Fibroblast of lung (primary cell): ENCODE results near the gene RRP7A. TPM values are rescaled to one million over a fixed set of nuclear protein-coding genes. Genes with fewer than 3 reads are reported as not detected.
"Not testable (repeated sequence)": the region's sequence is repeated elsewhere in the genome, so short reads cannot be mapped to it uniquely, and the experiment has no call there.

ENCODE experiments used
- DNase-seq, 2 donors: peaks; one replicate each; pipeline versions ENCODE4 v3.0.0 to v3.0.0-alpha.2; 2010; ENCODE audit warnings: low read depth in 2 of 2
- H2AFZ ChIP-seq: 2 replicates; pipeline ENCODE4 v1.5.1; 2012; ENCODE audit warnings: low read length, control low read depth, inconsistent platforms
- H3K27ac ChIP-seq: 2 replicates; pipeline ENCODE4 v1.5.1; 2011; ENCODE audit warnings: low read length, control low read depth; ENCODE audit not compliant: insufficient read depth
- H3K27me3 ChIP-seq: 2 replicates; pipeline ENCODE4 v1.5.1; 2011; ENCODE audit warnings: mild to moderate bottlenecking, low read length; ENCODE audit not compliant: control insufficient read depth, insufficient read depth
- H3K36me3 ChIP-seq: 2 replicates; pipeline ENCODE4 v1.5.1; 2011; ENCODE audit warnings: low read length; ENCODE audit not compliant: control insufficient read depth, insufficient read depth
- H3K4me1 ChIP-seq: 2 replicates; pipeline ENCODE4 v1.5.1; 2011; ENCODE audit warnings: low read length; ENCODE audit not compliant: control insufficient read depth, insufficient read depth; ENCODE audit errors: extremely low read depth
- H3K4me2 ChIP-seq: 2 replicates; pipeline ENCODE4 v1.5.1; 2011; ENCODE audit warnings: low read length, control low read depth; ENCODE audit not compliant: insufficient read depth; ENCODE audit errors: extremely low read depth
- H3K4me3 ChIP-seq, 4 experiments: fragments of 200-600 bp in 1 of 4; sonication (generic) in 1 of 4; replicated peaks in 1 of 4; 2 replicates each; pipeline ENCODE4 v1.5.1; 2011 to 2016; ENCODE audit warnings: low read length in 4 of 4, low read depth in 3 of 4, mild to moderate bottlenecking in 3 of 4, control low read depth in 2 of 4, inconsistent platforms in 1 of 4, mixed read lengths in 1 of 4; ENCODE audit not compliant: insufficient read depth in 1 of 4; ENCODE audit errors: control extremely low read depth in 1 of 4
- H3K79me2 ChIP-seq: 2 replicates; pipeline ENCODE4 v1.5.1; 2012; ENCODE audit warnings: mild to moderate bottlenecking, low read length, inconsistent platforms; ENCODE audit not compliant: control insufficient read depth, insufficient read depth
- H3K9ac ChIP-seq: 2 replicates; pipeline ENCODE4 v1.5.1; 2011; ENCODE audit warnings: mild to moderate bottlenecking, low read length, control low read depth; ENCODE audit not compliant: insufficient read depth
- H3K9me3 ChIP-seq: 2 replicates; pipeline ENCODE4 v1.5.1; 2012; ENCODE audit warnings: low read depth, low read length; ENCODE audit not compliant: control insufficient read depth, insufficient read depth
- H4K20me1 ChIP-seq: 2 replicates; pipeline ENCODE4 v1.5.1; 2011; ENCODE audit warnings: low read length; ENCODE audit not compliant: control insufficient read depth, insufficient read depth; ENCODE audit errors: extremely low read depth
- EZH2 ChIP-seq: IDR thresholded peaks from 2 replicates; pipeline ENCODE4 v1.5.1; 2012; ENCODE audit warnings: low read length, control low read depth, mild to moderate bottlenecking; ENCODE audit errors: missing control alignments
- polyA plus RNA-seq, 2 donors: library from polyadenylated mRNA; depleted of rRNA in 1 of 2; stranded (reverse) in 1 of 2; unstranded in 1 of 2; fragments of >200 nt; gene quantifications; 2 replicates each; pipeline ENCODE4 v1.2.1, GENCODE V29; 2011 to 2012; ENCODE audit warnings: missing spikeins in 1 of 2
- total RNA-seq: library from RNA; depleted of rRNA; stranded (reverse); fragments of >200 nt; gene quantifications from 2 replicates; pipeline ENCODE4 v1.2.1, GENCODE V29; 2014
- TF ChIP-seq, protein P1 (sequence below), 2 donors: IDR thresholded peaks in 1 of 2; conservative IDR thresholded peaks in 1 of 2; 1 replicate in 1 of 2; 2 replicates in 1 of 2; pipeline ENCODE4 v1.5.1; 2011 to 2012; ENCODE audit warnings: low read length in 2 of 2, control low read depth in 1 of 2, inconsistent platforms in 1 of 2, low read depth in 1 of 2, mild to moderate bottlenecking in 1 of 2

The RRP7A gene
- total and polyA plus RNA-seq, 2 donors (not counting 1 experiment from before 2014, with no cell fraction given), result 18.9 to 21.3 TPM

DNA sequence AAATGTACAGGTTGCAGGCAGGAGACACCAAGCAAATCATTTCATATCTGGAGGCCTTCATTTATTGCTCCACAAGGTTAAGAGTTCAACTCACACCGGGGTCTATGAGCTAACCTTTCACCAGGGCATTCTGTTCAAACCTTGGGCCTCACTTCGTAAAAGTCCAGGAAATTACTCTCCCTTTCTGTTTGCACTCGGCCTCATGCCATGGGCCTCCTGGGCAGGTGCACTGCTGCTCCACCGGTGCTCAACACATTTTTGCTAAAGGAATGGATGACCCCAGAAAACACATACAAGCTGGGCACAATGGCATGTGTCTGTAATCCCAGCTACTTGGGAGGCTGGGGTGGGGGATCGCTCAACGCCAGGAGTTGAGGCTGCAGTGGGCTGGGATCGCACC lies 16.6 kb upstream of the RRP7A start:
- no peaks in the 10 kb centered on the region for H3K4me1 ChIP-seq
- H4K20me1 ChIP-seq, result no peaks in the 10 kb centered on the region
- no peak overlapping the region for H3K4me3 ChIP-seq
- H2AFZ ChIP-seq, result no peak overlapping the region
- no peak overlapping the region for H3K4me2 ChIP-seq
- no peaks in the 10 kb centered on the region for H3K9me3 ChIP-seq
- H3K27ac ChIP-seq, result no peak overlapping the region
- no peak for DNase-seq
- no peaks in the 10 kb centered on the region for H3K79me2 ChIP-seq
- H3K27me3 ChIP-seq, result no peaks in the 10 kb centered on the region
- no peaks in the 10 kb centered on the region for H3K36me3 ChIP-seq
- TF ChIP-seq, protein P1, sequence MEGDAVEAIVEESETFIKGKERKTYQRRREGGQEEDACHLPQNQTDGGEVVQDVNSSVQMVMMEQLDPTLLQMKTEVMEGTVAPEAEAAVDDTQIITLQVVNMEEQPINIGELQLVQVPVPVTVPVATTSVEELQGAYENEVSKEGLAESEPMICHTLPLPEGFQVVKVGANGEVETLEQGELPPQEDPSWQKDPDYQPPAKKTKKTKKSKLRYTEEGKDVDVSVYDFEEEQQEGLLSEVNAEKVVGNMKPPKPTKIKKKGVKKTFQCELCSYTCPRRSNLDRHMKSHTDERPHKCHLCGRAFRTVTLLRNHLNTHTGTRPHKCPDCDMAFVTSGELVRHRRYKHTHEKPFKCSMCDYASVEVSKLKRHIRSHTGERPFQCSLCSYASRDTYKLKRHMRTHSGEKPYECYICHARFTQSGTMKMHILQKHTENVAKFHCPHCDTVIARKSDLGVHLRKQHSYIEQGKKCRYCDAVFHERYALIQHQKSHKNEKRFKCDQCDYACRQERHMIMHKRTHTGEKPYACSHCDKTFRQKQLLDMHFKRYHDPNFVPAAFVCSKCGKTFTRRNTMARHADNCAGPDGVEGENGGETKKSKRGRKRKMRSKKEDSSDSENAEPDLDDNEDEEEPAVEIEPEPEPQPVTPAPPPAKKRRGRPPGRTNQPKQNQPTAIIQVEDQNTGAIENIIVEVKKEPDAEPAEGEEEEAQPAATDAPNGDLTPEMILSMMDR (conservative IDR thresholded peaks at IDR 0.05 in 1 of 2, IDR thresholded peaks at IDR 0.05 in 1 of 2; ENCODE audit: low read depth in 1 of 2, low read length in 2 of 2), result no peak
- no peak for TF ChIP-seq EZH2
- H3K9ac ChIP-seq, result no peak overlapping the region

DNA sequence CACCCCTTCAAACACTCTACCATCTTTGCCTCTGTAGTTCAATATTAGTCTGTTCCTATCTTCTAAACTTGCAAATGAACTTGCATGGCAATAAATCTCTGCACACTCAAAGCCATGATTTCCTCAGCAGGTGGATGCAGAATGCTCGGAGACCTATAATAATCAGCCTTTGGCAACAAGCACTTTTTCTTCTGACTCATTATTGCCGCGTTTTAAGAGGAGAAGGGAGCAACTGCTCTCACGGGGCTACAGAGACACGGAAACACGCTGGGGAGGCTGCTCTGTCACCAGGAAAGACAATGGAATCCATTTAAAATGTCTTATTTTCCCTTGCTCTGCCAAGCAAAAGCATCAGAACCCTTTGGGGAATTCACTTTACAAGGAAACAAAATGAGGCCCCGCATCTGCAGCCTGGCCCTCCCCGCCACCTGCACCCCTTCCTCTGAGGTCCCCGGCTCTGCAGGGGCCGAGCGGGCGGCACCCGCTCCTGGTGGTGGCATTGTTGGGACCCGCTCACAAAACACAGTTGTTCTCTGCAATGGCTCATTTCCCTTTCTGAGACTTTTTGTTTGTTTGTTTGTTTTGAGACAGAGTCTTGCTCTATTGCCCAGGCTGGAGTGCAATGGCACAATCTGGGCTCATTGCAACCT lies 15.6 kb upstream of the RRP7A start:
- not testable (repeated sequence) for H3K4me1 ChIP-seq, H3K79me2 ChIP-seq, H3K9ac ChIP-seq, H3K27me3 ChIP-seq, H3K4me3 ChIP-seq, H3K36me3 ChIP-seq, DNase-seq, H3K4me2 ChIP-seq, H3K9me3 ChIP-seq, H4K20me1 ChIP-seq, H3K27ac ChIP-seq, H2AFZ ChIP-seq

DNA sequence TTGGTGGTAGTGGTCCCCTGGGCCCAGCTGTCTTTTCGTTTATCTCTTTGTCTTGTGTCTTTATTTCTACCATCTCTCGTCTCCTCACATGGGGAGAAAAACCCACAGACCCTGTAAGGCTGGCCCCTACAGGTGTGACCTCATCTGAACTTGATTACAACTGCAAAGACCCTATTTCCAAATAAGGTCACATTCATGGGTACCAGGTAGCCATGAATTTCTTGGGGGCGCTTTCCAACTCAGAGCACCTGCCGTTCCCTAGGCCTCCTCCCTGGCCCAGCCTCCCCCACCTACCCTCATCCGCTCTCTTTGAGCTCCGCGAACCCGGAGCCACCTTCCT lies 14.0 kb upstream of the RRP7A start:
- Histone ChIP-seq H3K9ac (no peak overlapping the region), H3K36me3 (no peaks in the 10 kb centered on the region)

DNA sequence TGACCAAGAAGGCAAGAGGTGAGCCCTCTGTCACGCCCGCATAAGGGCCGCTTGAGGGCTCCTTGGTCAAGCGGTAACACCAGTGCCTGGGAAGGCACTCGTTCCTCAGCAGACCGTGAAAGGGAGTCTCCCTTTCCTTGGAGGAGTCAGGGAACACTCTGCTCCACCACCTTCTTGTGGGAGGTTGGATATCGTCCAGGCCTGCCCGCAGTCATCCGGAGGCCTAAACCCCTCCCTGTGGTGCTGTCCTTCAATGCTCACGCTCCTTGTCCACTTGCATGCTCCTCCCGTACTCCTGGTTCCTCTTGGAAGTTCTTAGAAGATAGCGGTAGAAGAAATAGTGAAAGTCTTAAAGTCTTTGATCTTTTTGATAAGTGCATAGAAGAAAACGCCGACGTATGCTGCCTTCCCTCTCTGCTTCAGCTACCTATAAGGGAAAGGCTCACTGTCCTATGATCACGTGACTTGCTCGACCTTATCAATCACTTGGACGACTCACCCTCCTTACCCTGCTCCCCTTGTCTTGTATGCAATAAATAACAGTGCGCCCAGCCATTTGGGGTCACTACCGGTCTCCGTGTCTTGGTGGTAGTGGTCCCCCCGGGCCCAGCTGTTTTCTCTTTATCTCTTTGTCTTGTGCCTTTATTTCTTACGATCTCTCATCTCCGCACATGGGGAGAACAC lies 11.9 kb upstream of the RRP7A start:
- not testable (repeated sequence) for H3K4me1 ChIP-seq, H3K36me3 ChIP-seq, H3K9ac ChIP-seq, H3K27me3 ChIP-seq, H4K20me1 ChIP-seq, H3K27ac ChIP-seq, DNase-seq, H2AFZ ChIP-seq, H3K4me2 ChIP-seq, H3K4me3 ChIP-seq, H3K9me3 ChIP-seq, H3K79me2 ChIP-seq

More for the DNA sequence above, 14.0 kb upstream of the RRP7A start:
- Histone ChIP-seq H3K9me3 (no peaks in the 10 kb centered on the region), H3K27ac (no peak overlapping the region), H3K4me2 (no peak overlapping the region), H3K4me3 (no peak overlapping the region), H4K20me1 (no peaks in the 10 kb centered on the region), H3K27me3 (peaks cover 3% of the 10 kb centered on the region), H3K79me2 (no peaks in the 10 kb centered on the region), H3K4me1 (no peaks in the 10 kb centered on the region), H2AFZ (no peak overlapping the region)
- DNase-seq, result no peak
- TF ChIP-seq, protein P1 (conservative IDR thresholded peaks at IDR 0.05 in 1 of 2, IDR thresholded peaks at IDR 0.05 in 1 of 2; ENCODE audit: low read depth in 1 of 2, low read length in 2 of 2), result no peak
- TF ChIP-seq EZH2, result no peak

DNA sequence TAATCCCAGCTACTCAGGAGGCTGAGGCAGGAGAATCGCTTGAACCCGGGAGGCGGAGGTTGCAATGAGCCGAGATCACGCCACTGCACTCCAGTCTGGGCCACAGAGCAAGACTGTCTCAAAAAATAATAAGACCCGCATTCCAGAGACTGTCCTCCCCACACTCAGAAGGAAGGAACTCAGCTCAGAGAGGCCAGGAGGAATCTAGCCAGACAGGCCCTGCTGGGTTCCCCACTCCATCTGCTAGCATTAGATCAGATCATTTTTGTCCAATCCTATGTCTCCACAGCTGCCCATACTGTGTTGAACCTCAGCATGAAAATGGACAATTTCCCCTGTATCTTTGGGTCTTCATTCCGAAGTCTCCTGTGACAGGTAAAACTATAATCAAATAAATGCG lies 9.8 kb upstream of the RRP7A start:
- not testable (repeated sequence) for H3K27me3 ChIP-seq, H3K36me3 ChIP-seq, H3K79me2 ChIP-seq, H3K4me1 ChIP-seq, H3K27ac ChIP-seq, DNase-seq, H3K4me3 ChIP-seq, H3K9me3 ChIP-seq, H3K9ac ChIP-seq, H2AFZ ChIP-seq, H4K20me1 ChIP-seq, H3K4me2 ChIP-seq
